Astrocyte (in vitro differentiated cells and primary cell): ENCODE measurements around the gene BRD4.

Experiments used
- EZH2 ChIP-seq: IDR thresholded peaks from 2 replicates; pipeline ENCODE4 v1.6.1; 2012; ENCODE audit warnings: mild to moderate bottlenecking, low read length, inconsistent platforms; ENCODE audit not compliant: insufficient read depth
- TF ChIP-seq, protein P1 (sequence below): IDR thresholded peaks from 2 replicates; pipeline ENCODE4 v1.5.1; 2011; ENCODE audit warnings: low read depth, mild to moderate bottlenecking, inconsistent platforms, low read length, moderate library complexity; ENCODE audit not compliant: insufficient read depth

DNA sequence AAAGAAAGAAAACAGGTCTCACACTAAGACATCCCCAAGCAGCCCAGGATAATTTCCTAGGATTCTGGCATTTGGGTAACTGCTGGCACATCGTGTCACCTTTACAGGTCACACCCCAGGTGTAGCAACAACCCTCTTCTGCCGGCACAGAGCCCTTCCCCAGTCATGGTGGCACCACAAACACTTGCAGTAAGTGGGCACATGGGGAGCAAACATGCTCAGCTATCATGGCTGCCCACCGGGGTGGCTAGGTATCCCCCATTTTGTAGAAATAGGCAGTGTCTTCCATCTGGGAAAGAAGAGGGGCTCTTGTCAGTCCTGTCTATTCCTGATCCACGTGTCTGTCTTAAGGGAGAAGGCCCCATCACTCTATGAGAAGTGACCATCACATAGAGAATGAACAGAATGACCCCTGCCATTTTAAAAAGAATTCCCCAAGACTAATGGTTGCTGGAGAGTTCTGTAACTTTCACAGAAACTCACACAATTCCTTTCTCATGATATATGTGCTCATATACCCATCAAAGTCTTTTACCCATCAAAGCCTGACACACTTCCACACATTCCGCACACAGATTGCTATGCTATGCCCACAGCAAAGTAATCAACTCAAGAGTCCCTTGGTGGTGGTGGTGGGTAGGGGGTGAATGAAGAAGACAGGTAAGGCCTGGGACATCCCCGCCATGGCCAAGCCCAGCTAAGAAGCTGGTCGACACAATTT lies 33.3 kb downstream of the BRD4 start:
- TF ChIP-seq, protein P1, sequence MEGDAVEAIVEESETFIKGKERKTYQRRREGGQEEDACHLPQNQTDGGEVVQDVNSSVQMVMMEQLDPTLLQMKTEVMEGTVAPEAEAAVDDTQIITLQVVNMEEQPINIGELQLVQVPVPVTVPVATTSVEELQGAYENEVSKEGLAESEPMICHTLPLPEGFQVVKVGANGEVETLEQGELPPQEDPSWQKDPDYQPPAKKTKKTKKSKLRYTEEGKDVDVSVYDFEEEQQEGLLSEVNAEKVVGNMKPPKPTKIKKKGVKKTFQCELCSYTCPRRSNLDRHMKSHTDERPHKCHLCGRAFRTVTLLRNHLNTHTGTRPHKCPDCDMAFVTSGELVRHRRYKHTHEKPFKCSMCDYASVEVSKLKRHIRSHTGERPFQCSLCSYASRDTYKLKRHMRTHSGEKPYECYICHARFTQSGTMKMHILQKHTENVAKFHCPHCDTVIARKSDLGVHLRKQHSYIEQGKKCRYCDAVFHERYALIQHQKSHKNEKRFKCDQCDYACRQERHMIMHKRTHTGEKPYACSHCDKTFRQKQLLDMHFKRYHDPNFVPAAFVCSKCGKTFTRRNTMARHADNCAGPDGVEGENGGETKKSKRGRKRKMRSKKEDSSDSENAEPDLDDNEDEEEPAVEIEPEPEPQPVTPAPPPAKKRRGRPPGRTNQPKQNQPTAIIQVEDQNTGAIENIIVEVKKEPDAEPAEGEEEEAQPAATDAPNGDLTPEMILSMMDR: no peak
- TF ChIP-seq EZH2: no peak
